ENCODE data around the gene ABLIM1. TPM values are rescaled to one million over a fixed set of nuclear protein-coding genes. Genes with fewer than 3 reads are reported as not detected.
A peak's percentile ranks its signal among the peaks of the same experiment; 100 is the strongest.

The ABLIM1 gene
- total and polyA plus RNA-seq, 8 donors, result 52.7 to 195 (median 65.5) TPM

GRCh38 chr10:114403541-114404161 lies 254.4 kb downstream of the ABLIM1 start:
- Histone ChIP-seq H3K27ac (no peak overlapping the region), H3K9me3 (no peaks in the 10 kb centered on the region), H3K27me3 (peaks cover 16 to 56% of the 10 kb centered on the region in 2 donors), H3K4me1 (peaks cover 5 to 11% of the 10 kb centered on the region in 2 donors), H3K36me3 (no peaks in the 10 kb centered on the region), H3K4me3 (peak overlapping the region; percentile 33 to 37)
- ATAC-seq (peak; percentile 54), DNase-seq (peak in 1 of 4 donors; percentile 55)
- intact Hi-C loops (cut with DNase I), result no loop called here
- peak in 1 of 2 donors; percentile 11 for TF ChIP-seq CTCF (IDR thresholded peaks at IDR 0.05)

GRCh38 chr10:114402871-114403540 lies 255.1 kb downstream of the ABLIM1 start:
- ATAC-seq (no peak), DNase-seq (no peak)
- Histone ChIP-seq H3K27ac (no peak overlapping the region), H3K4me1 (peaks cover 5 to 11% of the 10 kb centered on the region in 2 donors), H3K27me3 (peaks cover 16 to 56% of the 10 kb centered on the region in 2 donors), H3K9me3 (no peaks in the 10 kb centered on the region), H3K36me3 (no peaks in the 10 kb centered on the region), H3K4me3 (peak overlapping the region; percentile 33 to 37)
- intact Hi-C loops (cut with DNase I), result no loop called here
- no peak for TF ChIP-seq CTCF (IDR thresholded peaks at IDR 0.05)

- no peak for TF ChIP-seq CTCF (IDR thresholded peaks at IDR 0.05)
- Histone ChIP-seq H3K4me1 (peaks cover 11% of the 10 kb centered on the region in 2 donors), H3K9me3 (no peaks in the 10 kb centered on the region), H3K27ac (no peak overlapping the region), H3K4me3 (no peak overlapping the region), H3K36me3 (no peaks in the 10 kb centered on the region), H3K27me3 (peaks cover 16 to 56% of the 10 kb centered on the region in 2 donors)
- intact Hi-C loops (cut with DNase I), result no loop called here
- ATAC-seq, result no peak
- DNase-seq, result no peak
Observed at GRCh38 chr10:114402233-114402632, 255.8 kb downstream of the ABLIM1 start.

GRCh38 chr10:114401195-114401791 lies 256.8 kb downstream of the ABLIM1 start:
- no peaks in the 10 kb centered on the region for H3K36me3 ChIP-seq
- peaks cover 16 to 56% of the 10 kb centered on the region in 2 donors for H3K27me3 ChIP-seq
- H3K4me3 ChIP-seq, result no peak overlapping the region
- TF ChIP-seq CTCF (IDR thresholded peaks at IDR 0.05), result no peak
- peaks cover 11% of the 10 kb centered on the region in 2 donors for H3K4me1 ChIP-seq
- H3K9me3 ChIP-seq, result no peaks in the 10 kb centered on the region
- intact Hi-C loops (cut with DNase I), result no loop called here
- ATAC-seq (peak; percentile 34), DNase-seq (peak in 3 of 4 donors; percentile 40 to 91 (median 72))
- H3K27ac ChIP-seq, result no peak overlapping the region

GRCh38 chr10:114400091-114400490 lies 258.0 kb downstream of the ABLIM1 start:
- intact Hi-C loops (cut with DNase I), result no loop called here
- DNase-seq (peak in 1 of 4 donors; percentile 76), ATAC-seq (no peak)
- Histone ChIP-seq H3K27ac (no peak overlapping the region), H3K4me1 (peaks cover 11% of the 10 kb centered on the region in 2 donors), H3K36me3 (no peaks in the 10 kb centered on the region), H3K4me3 (no peak overlapping the region), H3K9me3 (no peaks in the 10 kb centered on the region), H3K27me3 (peaks cover 16 to 53% of the 10 kb centered on the region in 2 donors)
- TF ChIP-seq CTCF (IDR thresholded peaks at IDR 0.05), result no peak

All from left lung (tissue), 10 donors.